ENCODE measurements around the gene STARD8.

DNA sequence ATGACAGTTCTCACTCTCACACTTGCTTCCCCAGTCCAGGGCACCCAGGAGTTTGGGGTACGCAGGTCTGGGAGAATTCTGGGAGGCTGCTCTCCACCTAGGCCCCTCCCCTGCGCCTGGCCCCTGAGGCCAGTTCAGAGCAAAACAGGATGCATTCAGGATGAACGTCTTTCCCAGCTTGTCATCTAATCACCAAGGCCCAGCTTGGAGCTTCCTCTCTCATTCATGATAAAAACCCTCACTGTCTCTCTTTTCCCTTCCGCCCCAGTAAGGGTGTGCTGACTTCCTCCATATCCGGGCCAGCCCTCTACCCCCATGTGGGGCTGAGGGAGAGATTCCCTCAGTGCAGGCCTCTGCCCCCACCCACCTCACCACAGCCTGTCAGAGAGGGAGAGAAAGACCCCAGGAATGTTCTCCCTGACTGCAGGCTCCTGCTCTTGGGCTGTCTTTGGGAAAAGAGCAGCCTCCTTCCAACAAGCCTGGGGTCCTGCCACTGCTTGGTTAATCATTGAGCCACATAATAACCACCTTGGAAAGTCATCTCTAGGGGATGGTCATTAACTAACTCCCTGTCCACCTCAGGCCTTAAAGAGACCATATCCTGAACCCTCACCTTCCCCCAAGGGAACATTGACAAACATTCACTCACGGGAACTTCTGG lies 50.1 kb downstream of the STARD8 start:
- TF ChIP-seq, protein P1, sequence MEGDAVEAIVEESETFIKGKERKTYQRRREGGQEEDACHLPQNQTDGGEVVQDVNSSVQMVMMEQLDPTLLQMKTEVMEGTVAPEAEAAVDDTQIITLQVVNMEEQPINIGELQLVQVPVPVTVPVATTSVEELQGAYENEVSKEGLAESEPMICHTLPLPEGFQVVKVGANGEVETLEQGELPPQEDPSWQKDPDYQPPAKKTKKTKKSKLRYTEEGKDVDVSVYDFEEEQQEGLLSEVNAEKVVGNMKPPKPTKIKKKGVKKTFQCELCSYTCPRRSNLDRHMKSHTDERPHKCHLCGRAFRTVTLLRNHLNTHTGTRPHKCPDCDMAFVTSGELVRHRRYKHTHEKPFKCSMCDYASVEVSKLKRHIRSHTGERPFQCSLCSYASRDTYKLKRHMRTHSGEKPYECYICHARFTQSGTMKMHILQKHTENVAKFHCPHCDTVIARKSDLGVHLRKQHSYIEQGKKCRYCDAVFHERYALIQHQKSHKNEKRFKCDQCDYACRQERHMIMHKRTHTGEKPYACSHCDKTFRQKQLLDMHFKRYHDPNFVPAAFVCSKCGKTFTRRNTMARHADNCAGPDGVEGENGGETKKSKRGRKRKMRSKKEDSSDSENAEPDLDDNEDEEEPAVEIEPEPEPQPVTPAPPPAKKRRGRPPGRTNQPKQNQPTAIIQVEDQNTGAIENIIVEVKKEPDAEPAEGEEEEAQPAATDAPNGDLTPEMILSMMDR (IDR thresholded peaks at IDR 0.05; ENCODE audit: insufficient read depth, low read length), result no peak
- TF ChIP-seq POLR2AphosphoS5 (IDR thresholded peaks at IDR 0.05; ENCODE audit: low read depth), result no peak
- TF ChIP-seq GABPA (IDR thresholded peaks at IDR 0.05; ENCODE audit: low read depth), result no peak

Data from HL-60 (cell line).